Keratinocyte (primary cell): ENCODE measurements around the gene RNF151. TPM values are rescaled to one million over a fixed set of nuclear protein-coding genes. Genes with fewer than 3 reads are reported as not detected.
"Not testable (repeated sequence)": the region's sequence is repeated elsewhere in the genome, so short reads cannot be mapped to it uniquely, and the experiment has no call there.

ENCODE experiments used
- DNase-seq: peaks from one replicate; pipeline ENCODE4 v3.0.0-alpha.2; 2011; ENCODE audit warnings: low read depth, missing footprints, low spot score
- FAIRE-seq: peaks from 2 replicates; lab custom pipeline; 2011; peaks lifted over from hg19 to GRCh38; lab: Jason Lieb, UNC
- H2AFZ ChIP-seq: 2 replicates; pipeline ENCODE4 v1.6.0; 2012; ENCODE audit warnings: low read length, control low read depth, inconsistent platforms; ENCODE audit not compliant: control insufficient read depth
- H3K27ac ChIP-seq: 2 replicates; pipeline ENCODE4 v1.5.1; 2011; ENCODE audit warnings: low read length; ENCODE audit not compliant: control insufficient read depth, insufficient read depth
- H3K27me3 ChIP-seq: 3 replicates; pipeline ENCODE4 v1.6.0; 2011; ENCODE audit warnings: low read length; ENCODE audit not compliant: control insufficient read depth, insufficient read depth; ENCODE audit errors: extremely low read depth
- H3K36me3 ChIP-seq, 2 experiments: 2 replicates in 1 of 2; 3 replicates in 1 of 2; pipeline ENCODE4 v1.5.1; 2011; ENCODE audit warnings: low read length in 2 of 2, mild to moderate bottlenecking in 1 of 2; ENCODE audit not compliant: control insufficient read depth in 2 of 2, insufficient read depth in 2 of 2; ENCODE audit errors: extremely low read depth in 1 of 2
- H3K4me1 ChIP-seq: 3 replicates; pipeline ENCODE4 v1.5.1; 2011; ENCODE audit warnings: low read length; ENCODE audit not compliant: control insufficient read depth, insufficient read depth; ENCODE audit errors: extremely low read depth
- H3K4me2 ChIP-seq: 3 replicates; pipeline ENCODE4 v1.6.0; 2011; ENCODE audit warnings: low read depth, low read length; ENCODE audit not compliant: control insufficient read depth, insufficient read depth; ENCODE audit errors: extremely low read depth
- H3K4me3 ChIP-seq, 3 experiments: fragments of 200-600 bp in 1 of 3; sonication (generic) in 1 of 3; 2 replicates in 2 of 3; 3 replicates in 1 of 3; pipeline ENCODE4 v1.5.1; 2011 to 2016; ENCODE audit warnings: low read length in 3 of 3, mild to moderate bottlenecking in 3 of 3, control low read depth in 2 of 3, inconsistent platforms in 1 of 3, low read depth in 1 of 3, mixed read lengths in 1 of 3, mixed run types in 1 of 3, moderate library complexity in 1 of 3; ENCODE audit not compliant: control insufficient read depth in 2 of 3, insufficient read depth in 2 of 3; ENCODE audit errors: extremely low read depth in 1 of 3
- H3K79me2 ChIP-seq: 2 replicates; pipeline ENCODE4 v1.6.0; 2012; ENCODE audit warnings: low read length; ENCODE audit not compliant: control insufficient read depth, insufficient read depth
- H3K9ac ChIP-seq: 3 replicates; pipeline ENCODE4 v1.6.0; 2011; ENCODE audit warnings: low read length; ENCODE audit not compliant: control insufficient read depth, insufficient read depth; ENCODE audit errors: extremely low read depth
- H3K9me1 ChIP-seq: 3 replicates; pipeline ENCODE4 v1.6.0; 2011; ENCODE audit warnings: low read length; ENCODE audit not compliant: control insufficient read depth, insufficient read depth; ENCODE audit errors: extremely low read depth
- H3K9me3 ChIP-seq: 2 replicates; pipeline ENCODE4 v1.5.1; 2012; ENCODE audit warnings: low read depth, low read length; ENCODE audit not compliant: control insufficient read depth
- H4K20me1 ChIP-seq: 3 replicates; pipeline ENCODE4 v1.6.0; 2011; ENCODE audit warnings: low read length; ENCODE audit not compliant: control insufficient read depth, insufficient read depth; ENCODE audit errors: extremely low read depth
- CTCF ChIP-seq, 3 experiments: IDR thresholded peaks in 1 of 3; conservative IDR thresholded peaks in 1 of 3; optimal IDR thresholded peaks in 1 of 3; 2 replicates in 2 of 3; 3 replicates in 1 of 3; pipeline versions ENCODE3 to v1.5.1; 2011; ENCODE audit warnings: low read length in 3 of 3, mild to moderate bottlenecking in 3 of 3, moderate library complexity in 2 of 3, control low read depth in 1 of 3, inconsistent platforms in 1 of 3; ENCODE audit not compliant: insufficient read depth in 2 of 3; ENCODE audit errors: extremely low read depth in 1 of 3
- EZH2 ChIP-seq: IDR thresholded peaks from one replicate; pipeline ENCODE4 v1.6.1; 2012; ENCODE audit warnings: inconsistent platforms, mild to moderate bottlenecking, low read length, moderate library complexity
- dilution Hi-C: fragments of 300-500 bp; cut with MboI; formaldehyde crosslinking; loops from one replicate; pipeline ENCODE4 v1.7.0; 2020; ENCODE audit warnings: low sequenced_read_pairs; ENCODE audit not compliant: extremely low pct_ligation_motif_present
- polyA plus RNA-seq, 5 experiments: library from polyadenylated mRNA; depleted of rRNA in 3 of 5; stranded (reverse) in 3 of 5; stranded (forward) in 1 of 5; unstranded in 1 of 5; fragments of >200 nt; gene quantifications; 1 replicate in 1 of 5; 2 replicates in 3 of 5; 3 replicates in 1 of 5; pipeline versions ENCODE4 v1.2.1 to v1.2.3, GENCODE V29; 2011 to 2012; ENCODE audit warnings: missing spikeins in 2 of 5, low read depth in 1 of 5, low replicate concordance in 1 of 5

RNF151 gene
- polyA plus RNA-seq, 1 donor (not counting 4 experiments of a cell fraction or from before 2014, with no cell fraction given) = not detected

- H3K27me3 ChIP-seq = no peaks in the 10 kb centered on the region
- H3K27ac ChIP-seq = peak overlapping the region; percentile 51
- DNase-seq = no peak
- peak overlapping the region; percentile 88 for H3K9ac ChIP-seq
- no peak for TF ChIP-seq EZH2
- no peak for TF ChIP-seq CTCF (optimal IDR thresholded peaks at IDR 0.05 in 1 of 3, IDR thresholded peaks at IDR 0.05 in 1 of 3, conservative IDR thresholded peaks at IDR 0.05 in 1 of 3; ENCODE audit: extremely low read depth in 1 of 3, insufficient read depth in 2 of 3, low read length in 3 of 3)
- peaks cover 53% of the 10 kb centered on the region for H3K79me2 ChIP-seq
- peak overlapping the region; percentile 84 to 91 (median 85) for H3K4me3 ChIP-seq
- H4K20me1 ChIP-seq = peaks cover 28% of the 10 kb centered on the region
- H3K4me2 ChIP-seq = peak overlapping the region; percentile 70
- peaks cover 37% of the 10 kb centered on the region for H3K4me1 ChIP-seq
- no peak overlapping the region for H2AFZ ChIP-seq
- FAIRE-seq = peak; percentile 66
- peaks cover 3% of the 10 kb centered on the region for H3K9me1 ChIP-seq
- dilution Hi-C loops = no loop called here
- no peaks in the 10 kb centered on the region for H3K9me3 ChIP-seq
- peaks cover 17 to 30% of the 10 kb centered on the region in 2 experiments for H3K36me3 ChIP-seq
Observed at GRCh38 chr16:1960665-1961630, 5.7 kb upstream of the RNF151 start.

- Histone ChIP-seq H2AFZ (no peak overlapping the region), H3K4me3 (peak overlapping the region in 1 of 3 experiments; percentile 32), H3K9ac (no peak overlapping the region), H3K4me1 (peaks cover 39% of the 10 kb centered on the region), H3K36me3 (peaks cover 17 to 31% of the 10 kb centered on the region in 2 experiments), H4K20me1 (peaks cover 28% of the 10 kb centered on the region), H3K27ac (no peak overlapping the region), H3K9me3 (no peaks in the 10 kb centered on the region), H3K79me2 (peaks cover 58% of the 10 kb centered on the region), H3K9me1 (peaks cover 3% of the 10 kb centered on the region), H3K27me3 (no peaks in the 10 kb centered on the region), H3K4me2 (peak overlapping the region; percentile 41)
- no peak for TF ChIP-seq EZH2
- no peak for TF ChIP-seq CTCF (optimal IDR thresholded peaks at IDR 0.05 in 1 of 3, IDR thresholded peaks at IDR 0.05 in 1 of 3, conservative IDR thresholded peaks at IDR 0.05 in 1 of 3; ENCODE audit: extremely low read depth in 1 of 3, insufficient read depth in 2 of 3, low read length in 3 of 3)
- dilution Hi-C loops = no loop called here
- FAIRE-seq (no peak), DNase-seq (no peak)
Observed at GRCh38 chr16:1961651-1962067, 5.0 kb upstream of the RNF151 start.

GRCh38 chr16:1962161-1963153 lies 4.2 kb upstream of the RNF151 start:
- Histone ChIP-seq H3K4me1 (peaks cover 39% of the 10 kb centered on the region), H3K36me3 (peaks cover 17 to 31% of the 10 kb centered on the region in 2 experiments), H3K9ac (peak overlapping the region; percentile 85), H4K20me1 (peaks cover 28% of the 10 kb centered on the region), H3K79me2 (peaks cover 59% of the 10 kb centered on the region), H3K4me3 (peak overlapping the region; percentile 59 to 85 (median 76)), H3K4me2 (peak overlapping the region; percentile 91)
- H3K9me3 ChIP-seq, H3K9me1 ChIP-seq, H3K27ac ChIP-seq, FAIRE-seq, H2AFZ ChIP-seq, H3K27me3 ChIP-seq, DNase-seq, dilution Hi-C loops: not testable (repeated sequence)
